GM21526 (cell line): Measurements from ENCODE around the gene TMEM191C.
"Not testable (repeated sequence)": the region's sequence is repeated elsewhere in the genome, so short reads cannot be mapped to it uniquely, and the experiment has no call there.

ENCODE experiments used
- ATAC-seq: cut with Tn5 transposase; IDR thresholded peaks from one replicate; pipeline ENCODE4 v1.9.1; 2021; ENCODE audit warnings: moderate library complexity; ENCODE audit not compliant: unreplicated experiment, low FRiP score

TMEM191C gene

DNA sequence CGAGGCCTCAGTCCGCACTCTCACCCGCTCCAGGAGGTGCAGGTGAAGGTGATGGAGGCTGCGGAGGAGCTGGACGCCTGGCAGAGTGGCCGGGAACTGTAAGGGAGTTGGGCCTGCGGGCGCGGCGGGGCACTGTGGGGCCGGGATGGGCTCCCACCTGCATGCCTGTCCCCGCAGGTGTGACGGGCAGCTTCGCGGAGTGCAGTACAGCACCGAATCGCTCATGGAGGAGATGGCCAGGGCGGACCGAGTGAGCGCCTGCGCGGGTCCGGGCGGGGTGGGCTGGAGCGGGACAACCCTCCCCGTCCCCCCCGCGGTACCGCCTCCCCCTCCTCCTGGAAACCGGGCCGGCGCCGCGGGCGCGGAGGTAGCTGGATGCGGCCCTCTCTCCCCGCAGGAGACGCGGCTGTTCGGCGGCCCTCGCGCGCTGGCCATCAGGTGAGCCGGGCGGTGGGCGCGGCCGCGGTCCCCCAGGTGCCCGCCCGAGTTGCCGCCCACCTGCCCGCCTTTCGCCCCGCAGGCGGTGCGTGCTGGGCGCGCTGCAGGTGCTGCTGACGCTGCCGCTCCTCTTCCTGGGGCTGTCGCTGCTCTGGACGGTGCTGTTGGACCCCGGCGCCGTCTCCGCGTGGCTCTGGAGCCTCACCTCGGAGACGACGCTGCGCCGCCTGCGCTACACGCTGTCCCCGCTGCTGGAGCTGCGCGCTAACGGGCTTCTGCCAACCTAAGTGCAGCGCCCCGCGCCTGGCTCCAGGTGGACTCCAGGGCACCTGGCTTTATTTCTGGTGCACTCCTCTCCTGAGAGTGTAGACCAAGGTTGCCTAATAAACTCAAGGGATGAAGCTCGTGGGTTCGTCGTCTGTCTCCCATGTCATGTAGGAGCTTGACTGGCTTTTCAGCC, 2.2 kb downstream of the TMEM191C start:
- not testable (repeated sequence) for ATAC-seq

DNA sequence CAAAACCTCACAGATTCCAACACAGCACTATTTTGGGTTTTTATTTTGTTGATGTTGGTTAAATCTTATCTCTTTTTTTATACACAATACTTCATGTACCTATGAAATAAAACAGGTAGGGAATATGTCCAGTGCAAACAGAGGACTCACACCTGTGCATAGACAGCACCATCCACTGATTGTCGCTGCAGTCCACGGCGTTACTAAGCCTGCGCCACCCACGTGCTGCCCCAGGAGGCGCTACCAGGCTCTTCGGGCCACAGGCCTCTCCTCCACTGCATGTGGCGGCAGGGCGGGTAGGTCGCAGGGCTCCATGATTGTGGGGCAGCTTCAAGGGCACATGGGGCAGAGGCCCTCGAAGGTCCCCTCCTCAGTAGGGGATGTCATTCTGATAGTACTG, 5.8 kb downstream of the TMEM191C start:
- ATAC-seq, result not testable (repeated sequence)

DNA sequence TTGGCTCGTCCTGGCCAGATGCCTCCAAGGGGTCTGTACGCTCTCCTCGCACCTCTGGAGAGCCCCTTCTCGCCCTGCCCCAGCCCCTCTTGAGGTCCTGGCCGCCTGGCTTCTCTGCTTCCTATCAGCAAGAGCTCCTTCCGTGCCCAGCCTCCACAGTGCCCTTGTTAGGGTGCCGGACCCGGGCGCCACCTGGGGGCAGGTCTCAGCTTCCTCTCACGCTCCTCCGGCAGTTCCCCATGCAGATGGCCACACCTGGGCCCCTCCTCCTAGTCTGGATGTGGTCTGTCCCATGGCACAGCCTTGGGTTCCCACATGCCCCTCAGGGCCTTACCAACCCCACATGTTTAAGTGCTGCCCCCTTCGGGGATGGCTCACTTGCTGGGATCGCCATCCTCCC, 6.5 kb downstream of the TMEM191C start:
- not testable (repeated sequence) for ATAC-seq

DNA sequence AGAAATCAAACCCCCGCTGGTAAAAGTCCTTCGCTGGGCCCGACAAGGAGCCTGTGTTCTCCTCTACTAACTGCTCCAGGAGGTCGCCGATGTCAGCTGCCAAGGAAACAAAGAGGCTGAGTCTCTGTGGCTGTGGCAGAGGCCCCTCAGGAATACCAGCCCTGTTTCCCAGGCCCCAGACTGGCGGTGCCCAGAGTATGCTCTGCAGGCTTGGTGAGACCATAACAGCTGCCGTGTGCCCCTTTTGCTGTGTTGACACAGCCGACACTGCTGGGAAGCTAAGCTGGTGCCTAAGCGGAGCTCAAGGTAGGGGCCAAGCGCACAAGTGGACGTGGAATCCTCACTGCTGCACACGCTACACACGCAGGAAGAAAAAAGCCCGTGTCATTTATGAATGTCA, 16.9 kb downstream of the TMEM191C start:
- not testable (repeated sequence) for ATAC-seq

- not testable (repeated sequence) for ATAC-seq
Measured at GRCh38 chr22:21487723-21488122, 20.5 kb downstream of the TMEM191C start.

- not testable (repeated sequence) for ATAC-seq
Measured at GRCh38 chr22:21489149-21489680, 22.0 kb downstream of the TMEM191C start.

DNA sequence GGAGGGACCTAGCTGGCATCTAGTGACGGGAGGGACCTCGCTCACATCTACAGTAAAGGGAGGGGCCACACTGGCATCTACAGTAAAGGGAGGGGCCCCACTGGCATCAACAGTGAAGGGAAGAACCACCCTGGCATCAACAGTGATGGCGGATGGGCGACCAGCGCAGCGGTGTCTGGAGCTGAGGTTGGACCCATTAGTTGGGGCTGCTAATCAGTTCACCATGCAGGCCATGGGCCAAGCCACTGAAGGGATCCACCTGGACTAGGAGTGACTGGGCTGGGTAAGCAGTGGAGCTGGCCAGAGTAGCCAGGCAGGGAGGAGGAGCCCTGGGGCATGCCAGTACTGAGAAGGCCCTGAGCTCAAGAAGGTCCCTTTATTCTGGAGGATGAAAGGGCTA, 23.4 kb downstream of the TMEM191C start:
- ATAC-seq, result not testable (repeated sequence)

DNA sequence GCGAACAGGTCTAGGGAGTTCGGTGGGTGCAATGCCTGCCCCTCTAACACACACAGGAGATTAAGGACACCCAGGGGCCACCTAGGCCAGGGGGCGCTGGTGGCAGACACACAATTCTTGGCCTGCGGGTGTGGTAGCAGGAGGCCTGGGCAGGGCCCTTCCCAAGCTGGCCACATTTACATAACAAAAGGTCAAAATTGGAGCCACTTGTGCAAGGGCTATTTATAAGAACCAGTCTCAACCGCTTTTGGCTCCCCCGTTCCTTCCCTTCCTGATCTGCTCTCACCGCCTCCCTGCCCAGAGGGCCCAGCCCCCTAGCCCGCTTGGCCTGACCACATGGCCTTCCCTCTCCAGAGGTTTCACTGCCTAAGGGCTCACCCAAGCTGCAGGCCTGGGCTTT, 25.1 kb downstream of the TMEM191C start:
- ATAC-seq, result not testable (repeated sequence)

- ATAC-seq, result not testable (repeated sequence)
Measured at GRCh38 chr22:21493789-21494782, 26.9 kb downstream of the TMEM191C start.

DNA sequence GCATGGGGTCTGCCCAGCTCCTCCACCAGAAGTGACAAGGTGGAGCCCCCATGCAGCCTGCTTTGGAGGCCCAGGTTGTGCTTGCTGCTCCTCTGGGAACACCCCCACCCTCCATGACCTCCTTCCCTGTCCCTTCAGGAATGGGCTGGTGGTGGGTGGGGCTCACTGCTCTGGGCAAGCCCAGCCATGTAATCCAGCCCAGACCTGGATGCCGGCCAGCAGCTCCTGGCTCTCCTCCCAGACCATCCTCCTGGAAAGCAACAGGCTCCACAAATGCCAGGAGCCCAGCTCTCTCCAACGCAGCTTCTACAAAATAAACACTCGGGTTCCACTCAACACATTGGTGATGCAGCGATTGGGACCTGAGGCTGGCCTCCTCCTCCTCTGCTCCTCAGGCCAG, 30.8 kb downstream of the TMEM191C start:
- ATAC-seq, result not testable (repeated sequence)

DNA sequence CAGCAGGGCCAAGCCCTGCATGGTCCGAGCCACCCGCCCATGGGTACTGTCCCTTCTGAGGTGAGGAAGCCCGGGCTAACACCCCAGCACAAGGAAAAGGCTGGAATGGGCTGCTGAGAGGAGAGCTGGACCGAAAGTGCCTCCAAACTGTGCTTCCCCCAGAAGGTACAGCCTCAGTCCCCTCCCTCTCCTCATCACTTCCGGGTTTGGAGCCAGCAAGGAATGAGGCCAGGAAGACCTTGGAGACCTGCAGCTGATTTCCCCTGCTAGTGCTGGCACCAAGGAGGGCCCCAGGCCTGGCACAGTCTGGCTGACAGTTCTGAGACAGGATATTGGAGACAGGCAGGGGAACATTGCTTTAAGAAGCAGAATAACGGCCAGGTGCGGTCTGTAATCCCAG, 31.3 kb downstream of the TMEM191C start:
- ATAC-seq, result not testable (repeated sequence)

DNA sequence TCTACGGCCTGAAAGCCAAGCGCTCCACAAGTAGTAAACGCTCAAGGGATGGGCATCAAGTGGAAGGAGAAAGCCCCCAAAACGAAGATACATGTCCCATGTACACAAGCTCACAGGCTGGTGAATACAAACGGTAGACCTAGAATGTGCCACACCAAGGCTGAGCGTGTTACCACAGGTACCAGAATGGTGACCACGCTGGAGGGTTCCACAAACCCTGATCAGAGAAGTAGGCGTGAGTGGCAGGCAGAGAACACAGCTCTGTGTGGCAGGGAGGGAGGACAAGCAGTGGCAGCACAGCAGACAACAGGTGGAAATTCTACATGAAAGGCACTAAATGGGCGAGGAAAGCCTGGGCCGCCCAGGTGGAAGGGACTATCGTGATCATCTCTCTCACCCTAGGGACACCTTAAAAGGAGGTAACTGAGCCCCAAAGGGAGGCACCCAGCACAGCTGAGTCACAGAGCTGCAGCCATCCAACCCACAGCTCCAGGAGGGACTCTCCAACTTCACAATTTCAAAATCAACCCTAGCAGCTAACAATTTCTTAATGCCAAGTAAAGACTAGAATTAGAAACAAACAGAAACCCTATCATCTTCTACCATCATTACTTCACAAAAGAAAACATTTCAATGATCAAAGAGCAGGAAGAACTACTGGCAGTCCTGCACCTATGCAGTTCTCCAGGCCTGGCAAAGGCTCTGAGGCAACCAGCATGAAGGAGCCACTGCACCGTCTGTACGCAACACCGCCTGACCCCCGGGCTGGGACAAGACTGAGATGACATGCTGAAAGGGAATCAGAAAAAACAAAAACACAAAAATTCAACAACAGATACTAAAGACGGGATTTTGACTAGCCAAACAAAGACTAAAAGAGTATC, 32.7 kb downstream of the TMEM191C start:
- ATAC-seq, result not testable (repeated sequence)

GRCh38 chr22:21510397-21510796, 43.2 kb downstream of the TMEM191C start:
- not testable (repeated sequence) for ATAC-seq

- not testable (repeated sequence) for ATAC-seq
Measured at GRCh38 chr22:21512022-21512421, 44.8 kb downstream of the TMEM191C start.

- not testable (repeated sequence) for ATAC-seq
Measured at GRCh38 chr22:21514117-21514516, 46.9 kb downstream of the TMEM191C start.

DNA sequence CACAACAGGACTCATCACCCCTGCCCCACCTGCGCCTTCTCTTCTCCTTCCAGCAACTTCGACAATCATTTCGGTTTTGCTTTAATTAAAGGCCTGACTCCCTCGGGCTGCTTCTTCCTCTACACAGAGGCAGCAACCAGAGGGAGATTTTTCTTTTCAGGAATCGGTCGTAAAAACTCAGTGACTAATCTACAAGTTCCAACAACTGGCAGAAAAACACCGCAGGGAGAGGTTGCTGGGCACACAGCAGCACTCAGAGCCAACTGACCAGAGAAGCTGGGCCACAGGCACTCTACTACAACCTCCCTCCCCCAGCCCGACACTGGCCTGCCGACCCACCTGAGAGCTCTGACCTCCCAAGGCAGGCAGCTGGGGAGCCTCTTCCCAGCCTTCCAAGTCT, 48.0 kb downstream of the TMEM191C start:
- not testable (repeated sequence) for ATAC-seq

DNA sequence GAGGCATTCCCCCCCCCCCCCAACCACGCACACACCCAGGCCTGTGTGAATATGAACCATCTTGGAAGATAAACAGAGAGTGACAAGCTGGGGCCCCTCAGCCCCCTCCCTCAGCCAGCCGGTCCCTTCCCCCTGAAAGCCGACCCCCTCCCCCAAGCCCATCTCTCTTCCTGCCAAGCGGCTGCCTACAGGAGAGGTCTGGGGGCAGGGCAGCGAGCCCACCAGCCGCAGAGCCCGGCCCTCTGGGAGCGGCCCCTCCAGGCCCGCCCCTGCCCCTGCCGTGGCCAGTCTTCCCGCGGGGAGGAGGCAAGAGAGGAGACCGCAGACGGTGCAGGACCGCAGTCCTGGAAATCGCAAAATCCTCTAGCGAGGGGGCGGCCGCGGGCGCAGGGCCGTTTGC, 49.3 kb downstream of the TMEM191C start:
- not testable (repeated sequence) for ATAC-seq

GRCh38 chr22:21516970-21517764, 50.0 kb downstream of the TMEM191C start:
- not testable (repeated sequence) for ATAC-seq
